SJCRH30 (cell line): ENCODE measurements around the gene SLC2A4. TPM values are rescaled to one million over a fixed set of nuclear protein-coding genes. Genes with fewer than 3 reads are reported as not detected.
A peak's percentile ranks its signal among the peaks of the same experiment; 100 is the strongest.

Experiments used
- DNase-seq, 2 experiments: peaks; one replicate each; pipeline ENCODE4 v3.0.0-alpha.2; 2015 to 2020
- H3K27ac ChIP-seq: fragments of 250-450 bp; sonication (Bioruptor Pico); 2 replicates; pipeline ENCODE4 v1.5.1; 2020; ENCODE audit warnings: mild to moderate bottlenecking, moderate library complexity
- H3K27me3 ChIP-seq: fragments of 250-450 bp; sonication (Bioruptor Pico); 2 replicates; pipeline ENCODE4 v1.5.1; 2020; ENCODE audit warnings: mild to moderate bottlenecking, moderate library complexity
- H3K36me3 ChIP-seq: fragments of 250-450 bp; sonication (Bioruptor Pico); 2 replicates; pipeline ENCODE4 v1.5.1; 2020; ENCODE audit warnings: mild to moderate bottlenecking, moderate library complexity
- H3K4me1 ChIP-seq: fragments of 250-450 bp; sonication (Bioruptor Pico); 2 replicates; pipeline ENCODE4 v1.5.1; 2020; ENCODE audit warnings: mild to moderate bottlenecking, moderate library complexity
- H3K4me3 ChIP-seq: fragments of 250-450 bp; sonication (Bioruptor Pico); 2 replicates; pipeline ENCODE4 v1.5.1; 2020; ENCODE audit warnings: mild to moderate bottlenecking, moderate library complexity
- H3K9me3 ChIP-seq: fragments of 250-450 bp; sonication (Bioruptor Pico); replicated peaks from 2 replicates; pipeline ENCODE4 v1.5.1; 2020; ENCODE audit warnings: mild to moderate bottlenecking, moderate library complexity
- total RNA-seq: library from RNA; depleted of rRNA; stranded (reverse); fragments of >200 nt; shearing (Covaris generic); gene quantifications from 2 replicates; pipeline ENCODE4 v1.2.3, GENCODE V29; 2014

Gene SLC2A4
- total RNA-seq, 1 experiment from 2014 or later, result 1.3 TPM

GRCh38 chr17:7313890-7314718 lies 32.6 kb downstream of the SLC2A4 start:
- peak overlapping the region; percentile 71 for H3K4me3 ChIP-seq
- peaks cover 4% of the 10 kb centered on the region; the same call in 1 of the 2 replicates for H3K4me1 ChIP-seq
- no peaks in the 10 kb centered on the region for H3K9me3 ChIP-seq
- peaks cover 44% of the 10 kb centered on the region for H3K36me3 ChIP-seq
- DNase-seq, result no peak
- no peaks in the 10 kb centered on the region for H3K27me3 ChIP-seq
- H3K27ac ChIP-seq, result no peak overlapping the region; the same call in 1 of the 2 replicates

GRCh38 chr17:7314719-7315569 lies 33.4 kb downstream of the SLC2A4 start, which contains the start of gene GPS2:
TSS of gene GPS2 (minus strand) at chr17:7315360. CDS start at chr17:7315052, 308 bp downstream.
- no peaks in the 10 kb centered on the region for H3K9me3 ChIP-seq
- DNase-seq, result peak; percentile 78

GRCh38 chr17:7315570-7316235 lies 34.2 kb downstream of the SLC2A4 start:
- Histone ChIP-seq H3K27me3 (no peaks in the 10 kb centered on the region), H3K27ac (peak overlapping the region; percentile 66), H3K4me1 (peaks cover 4% of the 10 kb centered on the region; the same call in 1 of the 2 replicates), H3K9me3 (no peaks in the 10 kb centered on the region), H3K4me3 (peak overlapping the region; percentile 71), H3K36me3 (peaks cover 28% of the 10 kb centered on the region)
- no peak for DNase-seq

More at GRCh38 chr17:7314719-7315569, 33.4 kb downstream of the SLC2A4 start, which contains the start of gene GPS2:
- H3K27ac ChIP-seq, result peak within 1 kb of the TSS; percentile 66
- H3K4me1 ChIP-seq, result peaks cover 4% of the 10 kb centered on the region; the same call in 1 of the 2 replicates
- H3K27me3 ChIP-seq, result no peaks in the 10 kb centered on the region
- peaks cover 36% of the 10 kb centered on the region for H3K36me3 ChIP-seq
- peak within 1 kb of the TSS; percentile 71 for H3K4me3 ChIP-seq

GRCh38 chr17:7317161-7317803 lies 35.8 kb downstream of the SLC2A4 start:
- DNase-seq, result no peak
- Histone ChIP-seq H3K9me3 (no peaks in the 10 kb centered on the region), H3K27me3 (no peaks in the 10 kb centered on the region), H3K4me1 (peaks cover 4% of the 10 kb centered on the region; the same call in 1 of the 2 replicates), H3K36me3 (peaks cover 16% of the 10 kb centered on the region), H3K4me3 (no peak overlapping the region), H3K27ac (no peak overlapping the region)

GRCh38 chr17:7318121-7318860 lies 36.8 kb downstream of the SLC2A4 start:
- H3K4me3 ChIP-seq, result no peak overlapping the region
- no peaks in the 10 kb centered on the region for H3K9me3 ChIP-seq
- DNase-seq, result no peak
- H3K27me3 ChIP-seq, result no peaks in the 10 kb centered on the region
- no peak overlapping the region for H3K27ac ChIP-seq
- H3K4me1 ChIP-seq, result peaks cover 4% of the 10 kb centered on the region; the same call in 1 of the 2 replicates
- H3K36me3 ChIP-seq, result peaks cover 6% of the 10 kb centered on the region

- Histone ChIP-seq H3K36me3 (no peaks in the 10 kb centered on the region), H3K4me1 (no peaks in the 10 kb centered on the region), H3K9me3 (no peaks in the 10 kb centered on the region), H3K4me3 (no peak overlapping the region), H3K27me3 (no peaks in the 10 kb centered on the region), H3K27ac (no peak overlapping the region)
- no peak for DNase-seq
These were observed 39.9 kb downstream of the SLC2A4 start for GRCh38 chr17:7321466-7321865.

- H3K4me3 ChIP-seq, result no peak overlapping the region
- no peaks in the 10 kb centered on the region for H3K9me3 ChIP-seq
- H3K4me1 ChIP-seq, result no peaks in the 10 kb centered on the region
- H3K27ac ChIP-seq, result no peak overlapping the region
- H3K36me3 ChIP-seq, result no peaks in the 10 kb centered on the region
- DNase-seq, result no peak
- no peaks in the 10 kb centered on the region for H3K27me3 ChIP-seq
These were observed 41.1 kb downstream of the SLC2A4 start for GRCh38 chr17:7322520-7323194.

GRCh38 chr17:7323731-7324437 lies 42.4 kb downstream of the SLC2A4 start:
- Histone ChIP-seq H3K27ac (no peak overlapping the region), H3K4me3 (no peak overlapping the region), H3K9me3 (no peaks in the 10 kb centered on the region), H3K4me1 (no peaks in the 10 kb centered on the region), H3K36me3 (no peaks in the 10 kb centered on the region), H3K27me3 (no peaks in the 10 kb centered on the region)
- DNase-seq, result no peak

GRCh38 chr17:7324438-7324779 lies 42.9 kb downstream of the SLC2A4 start:
- H3K9me3 ChIP-seq, result no peaks in the 10 kb centered on the region
- H3K4me1 ChIP-seq, result no peaks in the 10 kb centered on the region
- DNase-seq, result no peak
- H3K4me3 ChIP-seq, result no peak overlapping the region
- H3K27ac ChIP-seq, result no peak overlapping the region
- no peaks in the 10 kb centered on the region for H3K27me3 ChIP-seq
- no peaks in the 10 kb centered on the region for H3K36me3 ChIP-seq

- Histone ChIP-seq H3K4me3 (no peak overlapping the region), H3K36me3 (no peaks in the 10 kb centered on the region), H3K27me3 (no peaks in the 10 kb centered on the region), H3K9me3 (no peaks in the 10 kb centered on the region), H3K4me1 (no peaks in the 10 kb centered on the region), H3K27ac (no peak overlapping the region)
- no peak for DNase-seq
These were observed 43.6 kb downstream of the SLC2A4 start for GRCh38 chr17:7325031-7325528.

- Histone ChIP-seq H3K4me1 (peaks cover 2% of the 10 kb centered on the region; the same call in 1 of the 2 replicates), H3K9me3 (no peaks in the 10 kb centered on the region), H3K36me3 (no peaks in the 10 kb centered on the region), H3K4me3 (no peak overlapping the region), H3K27ac (no peak overlapping the region), H3K27me3 (no peaks in the 10 kb centered on the region)
- DNase-seq, result no peak
These were observed 44.7 kb downstream of the SLC2A4 start for GRCh38 chr17:7326186-7326585.

- Histone ChIP-seq H3K4me1 (peaks cover 2% of the 10 kb centered on the region; the same call in 1 of the 2 replicates), H3K27ac (no peak overlapping the region), H3K27me3 (no peaks in the 10 kb centered on the region), H3K4me3 (no peak overlapping the region), H3K36me3 (no peaks in the 10 kb centered on the region), H3K9me3 (no peaks in the 10 kb centered on the region)
- no peak for DNase-seq
These were observed 45.5 kb downstream of the SLC2A4 start for GRCh38 chr17:7327056-7327455.
